ENCODE measurements around the gene WARS2.

The WARS2 gene

DNA sequence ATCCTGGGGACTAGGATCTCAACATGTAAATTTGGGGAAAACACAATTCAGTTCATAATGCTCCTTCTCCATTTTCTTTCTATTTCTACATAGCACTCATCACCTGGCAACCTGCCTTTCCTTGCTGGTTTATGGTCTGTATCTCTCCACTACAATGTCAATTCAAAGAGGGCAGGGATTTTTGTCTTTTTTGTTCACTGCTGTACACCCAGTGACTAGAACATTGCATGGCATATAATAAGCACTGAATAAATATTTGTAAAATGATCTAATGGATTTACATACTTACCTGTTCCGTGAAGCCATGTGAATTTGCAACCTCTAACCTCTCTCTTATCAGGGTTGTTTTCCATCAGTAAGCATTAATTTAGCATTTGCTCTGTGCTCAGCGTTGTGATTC is 124.9 kb downstream of the WARS2 start:
- no peak for DNase-seq (ENCODE audit: low read depth)

DNA sequence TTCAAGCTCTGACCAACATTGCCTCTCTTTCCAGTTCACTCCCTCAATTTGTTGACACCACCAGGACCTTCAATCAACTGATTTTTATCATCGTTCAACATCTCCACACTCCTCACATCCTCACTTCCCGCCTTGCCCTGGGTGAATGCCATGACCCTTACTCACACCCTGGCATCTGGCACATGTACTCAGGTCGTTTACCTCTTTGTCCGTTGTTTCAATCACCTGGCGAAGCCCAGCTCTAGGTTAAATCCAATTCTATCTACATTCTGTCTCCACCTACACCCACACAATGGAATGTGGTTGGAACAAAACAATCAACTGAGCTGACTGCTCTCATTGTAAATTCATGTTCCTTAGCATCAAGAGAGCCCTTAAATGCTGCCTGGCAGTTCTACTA is 128.1 kb downstream of the WARS2 start:
- no peak for DNase-seq (ENCODE audit: low read depth)

DNA sequence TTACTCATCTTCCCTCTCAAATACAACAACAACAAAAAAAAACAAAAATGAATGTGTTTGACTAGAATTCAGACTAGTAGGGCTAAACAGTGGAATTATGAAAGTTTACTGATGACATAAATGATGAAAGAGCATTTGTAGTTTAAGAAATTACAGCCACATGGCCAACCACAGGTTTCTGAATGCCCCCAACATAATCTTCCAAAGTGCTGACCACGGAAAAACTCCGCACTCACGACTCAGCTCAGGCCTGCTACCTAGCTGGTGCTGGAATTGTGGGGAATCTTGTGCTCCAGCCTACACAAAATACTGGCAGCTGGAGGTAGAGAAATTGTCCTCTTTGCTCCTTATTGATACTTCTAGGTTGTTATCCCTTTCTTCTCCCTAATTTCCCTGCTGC is 128.7 kb downstream of the WARS2 start:
- DNase-seq (ENCODE audit: low read depth) = no peak

DNA sequence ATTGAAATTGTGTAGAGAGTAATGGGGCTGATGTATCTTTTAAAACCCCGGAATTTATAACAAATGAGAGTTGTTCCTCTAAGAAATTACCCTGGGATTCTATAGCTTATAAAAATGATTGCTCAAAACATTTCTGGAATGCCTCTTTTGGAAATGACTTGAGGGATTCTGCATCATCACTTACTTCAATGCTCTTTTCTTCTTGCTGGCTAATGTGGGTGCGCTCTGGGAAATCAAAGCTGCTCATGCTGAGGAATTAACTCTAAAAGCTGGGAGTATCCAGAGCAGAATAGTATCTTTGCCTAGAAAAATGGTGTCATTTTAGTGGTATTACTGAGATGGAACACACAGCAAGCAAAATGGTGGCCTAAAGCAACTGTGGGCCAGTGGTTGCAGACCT is 129.3 kb downstream of the WARS2 start:
- no peak for DNase-seq (ENCODE audit: low read depth)

DNA sequence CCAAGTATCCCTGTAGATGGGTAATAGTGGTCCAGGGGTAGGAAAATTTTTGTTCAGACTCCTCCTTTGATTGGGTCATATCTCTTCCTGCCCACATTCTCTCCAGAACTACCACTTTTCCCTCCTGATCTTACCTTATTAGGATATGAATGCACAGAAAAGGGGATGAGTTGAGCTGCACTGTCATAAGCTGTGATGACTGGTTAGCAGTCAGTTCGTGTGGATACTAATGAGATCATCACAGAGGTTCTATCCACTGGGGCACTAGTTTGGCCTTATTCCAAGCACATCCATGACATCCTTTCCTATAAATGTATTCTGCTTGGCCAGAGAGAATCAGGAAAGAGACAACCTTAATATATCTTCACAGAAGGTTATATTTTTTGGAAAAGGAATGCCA is 130.3 kb downstream of the WARS2 start:
- no peak for DNase-seq (ENCODE audit: low read depth)

DNA sequence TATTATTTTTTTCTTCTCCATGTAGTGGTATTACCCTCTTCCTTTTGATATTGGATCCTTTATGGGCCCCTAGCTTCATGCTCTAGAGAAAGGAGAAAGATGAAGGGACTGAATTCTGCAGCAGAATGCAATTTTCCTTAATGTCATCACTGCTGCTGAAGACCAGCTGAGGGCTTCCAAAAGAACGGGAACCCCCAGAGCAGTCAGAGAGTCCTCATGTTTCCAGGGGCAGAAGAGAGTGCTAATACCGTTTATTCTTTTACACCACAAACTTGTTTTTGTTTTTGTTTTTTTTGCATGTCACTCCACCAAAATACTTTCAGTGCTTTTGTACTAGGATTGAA is 131.2 kb downstream of the WARS2 start:
- no peak for DNase-seq (ENCODE audit: low read depth)

DNA sequence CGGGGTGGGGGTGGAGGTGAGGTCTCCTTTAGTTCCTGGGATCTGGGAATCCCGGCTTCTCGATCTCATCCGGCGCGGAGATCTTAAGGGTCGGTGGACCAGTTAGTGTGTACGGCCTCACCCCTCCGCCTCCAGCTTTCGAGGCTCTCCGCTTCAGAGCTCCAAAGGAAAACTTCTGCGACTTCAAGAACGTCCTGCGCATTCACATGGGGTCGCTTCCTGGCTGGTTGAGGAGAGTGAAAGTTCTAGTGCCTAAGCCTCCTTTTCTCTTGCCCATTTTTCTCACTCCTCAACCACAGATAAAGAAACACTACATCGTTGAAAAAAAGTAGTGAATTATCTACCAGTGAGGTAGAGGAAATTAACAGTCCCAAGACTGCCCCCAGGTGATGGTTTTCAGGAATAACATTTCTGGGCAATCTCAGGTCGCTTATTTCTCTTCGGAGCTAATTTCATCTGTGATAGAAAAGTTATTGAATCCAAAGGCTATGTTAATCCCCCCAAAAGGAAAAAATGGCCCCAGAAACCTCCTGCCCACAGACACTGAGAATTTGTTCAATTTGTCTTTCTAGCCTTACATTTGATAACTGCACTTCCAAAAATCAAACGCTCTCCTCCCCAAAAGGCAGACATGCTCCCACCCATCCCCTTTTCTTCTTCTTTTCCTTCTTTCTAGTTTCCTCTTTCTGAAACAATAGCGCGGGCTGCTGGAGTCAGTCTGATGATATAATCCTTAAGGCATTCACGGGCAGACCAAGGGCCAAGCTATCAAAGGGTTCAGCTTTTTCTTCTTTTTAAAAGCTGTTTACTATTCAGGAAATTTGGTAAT is 131.8 kb downstream of the WARS2 start:
- DNase-seq (ENCODE audit: low read depth) = no peak

DNA sequence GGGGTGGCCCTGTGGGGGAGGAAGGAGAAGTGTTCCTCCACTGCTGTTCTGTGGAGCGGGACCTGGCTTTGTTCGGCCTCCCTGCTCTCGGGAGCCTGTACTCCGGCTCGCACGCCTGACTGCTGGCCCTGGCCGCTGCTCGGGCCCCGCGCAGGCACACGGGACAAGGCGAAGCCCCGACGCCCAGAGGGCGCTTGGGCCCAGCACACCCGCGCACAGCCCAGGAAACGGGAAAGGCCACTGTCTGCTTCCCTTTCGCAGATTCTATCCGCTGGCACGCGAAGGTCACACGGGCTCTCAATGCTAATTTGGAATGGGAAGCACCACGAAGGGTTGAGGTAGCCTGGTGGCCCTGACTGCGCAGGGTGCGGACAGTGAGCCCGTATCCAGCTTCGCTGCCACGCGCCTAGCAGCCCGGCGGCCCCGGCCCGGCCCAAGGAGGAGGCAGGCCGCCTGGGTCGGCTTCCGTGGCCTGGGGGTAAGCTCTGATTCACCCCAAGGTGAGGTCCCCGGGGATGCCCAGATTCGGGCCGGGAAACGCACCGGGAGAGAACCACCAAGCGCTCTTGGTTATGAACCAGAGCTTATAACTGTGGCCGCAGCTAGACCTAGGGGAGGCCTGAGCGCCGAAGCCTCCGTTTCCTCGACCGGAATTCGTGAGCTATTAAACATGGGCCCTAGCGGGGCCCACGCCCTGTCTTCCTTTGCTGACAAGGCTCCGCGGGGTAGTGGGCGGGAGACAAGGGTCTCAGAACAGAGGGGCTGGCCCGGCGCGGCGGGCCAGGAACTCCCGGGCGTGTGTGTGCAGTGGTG is 132.6 kb downstream of the WARS2 start:
- no peak for DNase-seq (ENCODE audit: low read depth)

DNA sequence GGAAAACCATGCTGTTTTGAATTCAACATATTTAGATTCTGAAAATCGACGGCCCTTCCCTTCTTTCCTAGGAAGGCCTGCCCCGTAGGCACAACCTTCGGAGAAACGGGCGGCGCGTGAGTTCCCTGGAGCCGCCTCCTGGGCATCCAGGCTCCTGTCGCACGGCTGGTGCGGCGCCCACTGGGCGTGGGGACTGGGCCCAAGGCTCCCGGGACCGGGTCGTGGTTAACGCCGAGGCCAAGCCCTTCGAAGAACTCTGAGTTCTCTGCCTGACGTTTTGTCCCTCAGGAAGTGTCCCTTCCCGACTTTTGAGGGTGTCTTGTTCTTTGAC is 133.1 kb downstream of the WARS2 start:
- no peak for DNase-seq (ENCODE audit: low read depth)

DNA sequence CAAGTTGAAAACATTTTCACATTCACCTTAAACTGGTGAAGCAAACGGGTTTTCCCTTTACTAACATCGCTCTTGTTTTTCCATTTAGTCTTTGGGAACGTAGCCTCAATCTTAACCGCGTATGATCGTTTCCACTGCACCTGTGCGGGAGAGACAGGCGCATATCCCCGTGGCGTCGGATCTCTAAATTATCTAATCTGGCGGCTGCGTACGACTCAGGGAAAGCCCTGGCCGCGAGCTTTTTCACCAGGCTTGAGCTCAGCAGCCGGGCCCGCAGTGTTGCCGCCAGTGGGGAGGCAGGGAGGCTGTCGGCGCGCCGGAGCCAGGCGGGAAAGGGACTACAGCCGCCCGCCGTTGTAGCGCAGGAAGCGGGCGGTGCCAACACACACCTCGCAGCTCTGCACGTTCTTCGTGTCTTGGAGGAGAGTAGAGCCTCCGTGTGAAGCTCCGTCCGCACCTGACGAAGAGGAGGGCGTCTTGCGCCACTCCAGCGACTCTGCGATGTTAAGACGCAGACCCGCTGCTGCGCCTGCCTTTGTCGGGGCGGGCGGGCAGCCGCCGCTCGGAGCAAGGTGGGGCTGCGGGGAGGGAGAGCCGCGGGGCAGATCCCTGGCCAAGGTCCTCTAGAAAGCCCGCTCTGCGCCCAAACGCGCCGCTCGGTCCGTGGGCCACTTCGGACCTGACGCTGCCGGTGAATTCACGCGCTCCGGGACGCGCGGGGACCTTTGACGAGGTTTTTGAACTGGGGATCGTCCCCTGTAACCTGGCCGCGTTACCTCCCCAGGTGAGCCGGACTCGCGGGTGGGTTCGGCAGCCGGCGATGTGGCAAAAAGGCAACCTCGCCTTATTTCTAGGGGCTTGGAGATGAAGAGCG is 133.8 kb downstream of the WARS2 start:
- no peak for DNase-seq (ENCODE audit: low read depth)

DNA sequence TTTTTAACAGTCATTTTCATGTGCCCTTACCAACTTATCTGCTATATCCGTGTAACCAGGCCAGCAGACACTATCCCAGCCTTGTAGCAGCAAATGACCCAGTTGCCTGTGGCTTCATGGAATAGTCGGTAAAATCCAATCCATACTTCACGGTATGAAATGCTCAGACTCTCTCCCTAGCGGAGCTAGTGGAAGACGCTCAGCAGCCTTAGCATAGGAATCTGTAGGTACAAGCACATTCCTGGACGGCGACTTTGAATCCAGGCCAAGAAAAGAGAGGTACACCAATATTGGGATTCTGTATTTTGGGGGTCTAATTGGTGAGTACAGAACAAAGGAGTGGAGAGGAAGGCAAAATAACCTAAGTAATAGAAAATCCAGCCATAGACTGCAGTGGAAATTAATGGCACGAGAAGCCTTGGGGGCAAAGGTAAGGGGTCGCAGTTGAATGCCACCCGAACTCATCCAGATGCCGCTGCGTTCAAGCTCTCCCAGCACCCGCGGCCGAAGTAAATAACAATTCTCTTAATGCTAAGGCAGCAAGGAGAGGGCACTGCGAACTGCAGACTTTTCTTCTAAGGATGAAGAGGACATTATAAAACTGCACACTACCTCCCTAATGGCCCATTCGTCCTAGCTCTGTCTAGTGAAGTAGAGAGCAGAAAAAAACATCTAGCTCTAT is 134.6 kb downstream of the WARS2 start:
- no peak for DNase-seq (ENCODE audit: low read depth)

DNA sequence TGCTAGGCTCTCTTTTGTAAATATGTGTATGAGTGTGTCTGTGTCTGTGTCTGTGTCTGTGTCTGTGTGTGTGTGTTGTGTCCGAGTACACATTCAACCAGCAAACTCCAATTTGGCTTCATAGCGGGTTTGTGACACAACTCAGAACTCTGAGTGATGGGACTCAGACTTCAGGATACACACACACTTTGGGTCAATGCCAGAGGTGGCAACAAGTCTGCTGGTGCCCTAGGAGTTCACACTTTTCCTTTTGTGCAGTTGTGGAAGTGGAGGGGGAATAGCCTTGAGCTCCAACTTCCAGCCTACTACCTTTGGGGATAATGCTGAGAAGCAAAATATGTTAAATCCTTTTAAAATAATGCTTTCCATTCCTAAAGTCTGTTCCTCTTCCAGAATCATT is 135.7 kb downstream of the WARS2 start:
- no peak for DNase-seq (ENCODE audit: low read depth)

DNA sequence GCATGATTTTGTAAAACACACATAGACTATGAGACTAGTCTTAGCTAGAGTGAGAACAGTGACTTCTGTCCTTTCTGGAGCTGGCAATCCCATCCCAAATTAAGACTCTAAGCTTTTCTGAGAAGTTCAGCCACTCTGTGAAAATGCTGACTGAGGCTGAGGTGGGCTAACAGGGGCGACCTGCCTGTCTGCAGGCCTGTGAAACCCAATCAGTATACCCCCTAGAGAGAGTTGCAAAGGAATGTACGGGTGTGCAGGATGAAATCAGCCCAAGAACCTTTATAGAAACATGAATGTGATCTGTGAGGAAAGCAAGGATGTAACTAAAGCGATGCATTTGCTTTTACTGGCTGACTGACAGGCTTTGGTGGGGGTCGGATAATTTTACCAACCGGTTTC is 136.3 kb downstream of the WARS2 start:
- no peak for DNase-seq (ENCODE audit: low read depth)

DNA sequence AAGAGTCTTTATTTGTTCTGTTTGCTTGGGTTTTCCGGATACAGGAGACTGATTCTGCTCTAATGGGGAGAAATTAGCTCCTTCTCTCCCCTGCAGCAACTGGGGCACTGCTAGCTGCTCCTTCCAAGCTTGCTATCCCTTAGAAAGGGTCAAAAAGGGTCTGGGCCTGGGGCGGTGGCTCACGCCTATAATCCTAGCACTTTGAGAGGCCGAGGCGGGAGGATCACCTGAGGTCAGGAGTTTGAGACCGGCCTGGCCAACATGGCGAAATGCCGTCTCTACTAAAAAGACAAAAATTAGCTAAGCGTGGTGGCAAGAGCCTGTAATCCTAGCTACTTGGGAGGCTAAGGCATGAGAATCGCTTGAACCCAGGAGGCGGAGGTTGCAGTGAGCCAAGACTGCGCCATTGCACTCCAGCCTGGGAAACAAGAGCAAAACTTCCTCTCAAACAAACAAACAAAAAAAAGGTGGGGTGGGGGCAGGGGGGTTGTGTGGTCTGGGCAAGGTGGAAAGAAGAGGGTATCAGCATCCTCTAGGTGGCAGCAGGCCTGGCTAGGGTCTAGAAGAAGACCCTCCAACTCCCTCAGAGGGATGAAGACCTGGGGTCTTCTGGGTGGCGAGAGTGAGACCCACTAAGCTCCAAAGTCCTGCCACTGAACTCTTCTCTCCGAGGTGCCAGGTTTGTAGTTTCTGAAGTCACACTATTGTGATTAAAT is 136.9 kb downstream of the WARS2 start:
- no peak for DNase-seq (ENCODE audit: low read depth)

DNA sequence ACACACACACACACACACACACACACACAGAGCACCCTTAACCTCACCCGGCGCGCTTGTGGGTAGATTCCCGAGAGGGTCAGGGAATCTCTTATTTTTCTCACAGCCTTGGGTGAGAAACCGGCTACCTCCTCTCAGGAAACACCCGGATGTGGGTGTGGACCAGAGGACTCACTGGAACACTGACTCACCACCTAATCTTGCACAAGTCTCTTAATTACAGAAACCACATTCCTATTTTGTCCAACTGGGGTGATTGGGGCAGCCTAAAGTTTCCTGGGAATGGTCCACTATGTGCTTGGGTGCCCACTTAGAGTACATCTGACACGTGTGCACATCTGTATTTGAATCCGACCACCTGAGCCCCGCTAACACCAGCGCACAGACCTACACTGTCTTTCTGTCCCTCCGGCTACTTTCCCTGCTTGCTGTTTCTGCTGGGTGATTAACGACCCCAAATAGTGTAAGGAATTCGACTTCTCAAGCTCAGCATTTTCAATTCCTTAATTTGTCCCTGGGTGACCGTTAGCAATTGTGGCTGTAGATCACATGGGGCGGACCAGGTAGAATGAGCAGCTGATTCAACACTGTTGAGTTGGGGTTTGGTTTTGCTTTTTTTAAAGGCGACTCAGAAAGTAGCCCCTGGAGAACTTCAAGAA is 138.3 kb downstream of the WARS2 start:
- no peak for DNase-seq (ENCODE audit: low read depth)

DNA sequence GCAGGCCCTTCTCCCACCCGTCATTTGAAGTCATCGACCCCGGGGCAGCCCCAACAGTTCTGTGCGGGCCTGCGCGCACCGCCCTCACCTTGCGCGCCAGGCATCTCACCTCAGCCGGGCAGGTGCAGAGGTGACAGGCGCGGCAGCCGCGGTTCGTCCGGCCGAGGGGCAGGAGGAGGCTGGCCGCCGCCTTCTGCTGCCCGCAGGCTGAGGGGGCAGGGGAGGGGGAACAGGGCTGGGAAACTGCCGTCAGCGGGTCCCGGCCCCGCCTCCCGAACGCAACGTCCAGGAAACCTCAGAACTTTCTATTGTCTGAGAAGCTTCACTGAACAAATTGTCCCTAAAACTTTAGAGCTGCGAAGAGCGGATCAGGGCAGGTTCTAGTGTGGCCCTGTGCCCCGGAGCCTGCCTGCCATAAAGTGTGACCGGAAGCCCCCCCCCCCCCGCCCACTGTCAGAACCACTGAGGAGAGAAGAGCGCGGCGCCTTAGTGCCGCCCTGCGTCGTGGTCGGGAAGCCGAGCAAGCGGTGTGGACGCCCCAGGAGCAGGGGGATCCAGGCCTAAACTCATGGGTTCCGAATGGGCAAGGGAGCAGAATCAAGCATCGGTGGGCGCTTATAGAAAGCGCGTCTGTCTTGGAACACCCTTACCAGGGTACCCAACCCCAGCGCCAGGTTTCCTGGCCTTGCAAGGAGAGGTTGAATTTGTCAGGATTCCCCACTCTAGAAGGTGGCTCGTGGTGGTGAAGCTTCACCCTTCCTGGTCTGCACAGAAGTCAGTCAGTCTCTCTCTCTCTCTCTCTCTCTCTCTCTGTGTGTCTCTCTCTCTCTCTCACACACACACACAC is 139.0 kb downstream of the WARS2 start:
- no peak for DNase-seq (ENCODE audit: low read depth)

DNA sequence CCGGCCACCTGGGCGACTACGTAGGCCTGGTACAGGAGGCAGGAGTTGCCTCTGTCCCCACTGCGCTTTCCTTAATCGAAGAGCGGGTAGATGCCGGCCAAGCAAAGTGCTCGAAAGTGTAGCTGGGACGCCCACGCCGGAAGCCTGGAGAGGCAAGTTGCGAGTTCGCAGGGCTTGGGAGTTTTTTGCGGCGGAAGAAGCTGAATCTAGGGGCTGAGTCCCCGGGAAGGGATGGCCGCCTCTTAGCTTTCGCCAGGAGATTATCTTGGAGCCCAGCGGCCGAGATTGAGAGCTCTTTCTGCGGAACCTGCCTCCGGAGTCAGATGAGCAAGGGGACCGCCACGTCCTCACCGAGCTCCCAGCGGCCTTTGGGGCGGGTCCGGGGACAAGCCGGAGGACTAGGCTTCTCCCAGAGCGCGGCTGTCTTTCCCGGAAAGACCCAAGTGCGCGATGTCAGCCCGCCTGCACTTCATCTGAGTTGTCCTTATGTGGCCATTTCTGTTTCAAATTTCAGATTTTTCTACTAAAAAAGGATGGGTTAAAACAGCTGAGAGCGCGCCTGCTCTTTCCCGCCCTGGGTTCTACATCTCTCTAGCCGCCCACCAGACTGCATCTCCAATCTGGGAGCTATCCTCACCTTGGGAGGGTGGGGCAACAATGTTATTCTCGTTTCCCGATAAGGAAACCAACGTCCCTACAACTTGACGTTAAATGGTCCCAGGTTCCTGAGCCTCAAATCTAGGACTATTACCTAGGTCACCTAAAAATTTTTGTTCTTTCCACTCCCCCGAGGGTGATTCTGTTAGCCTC is 139.9 kb downstream of the WARS2 start:
- no peak for DNase-seq (ENCODE audit: low read depth)

DNA sequence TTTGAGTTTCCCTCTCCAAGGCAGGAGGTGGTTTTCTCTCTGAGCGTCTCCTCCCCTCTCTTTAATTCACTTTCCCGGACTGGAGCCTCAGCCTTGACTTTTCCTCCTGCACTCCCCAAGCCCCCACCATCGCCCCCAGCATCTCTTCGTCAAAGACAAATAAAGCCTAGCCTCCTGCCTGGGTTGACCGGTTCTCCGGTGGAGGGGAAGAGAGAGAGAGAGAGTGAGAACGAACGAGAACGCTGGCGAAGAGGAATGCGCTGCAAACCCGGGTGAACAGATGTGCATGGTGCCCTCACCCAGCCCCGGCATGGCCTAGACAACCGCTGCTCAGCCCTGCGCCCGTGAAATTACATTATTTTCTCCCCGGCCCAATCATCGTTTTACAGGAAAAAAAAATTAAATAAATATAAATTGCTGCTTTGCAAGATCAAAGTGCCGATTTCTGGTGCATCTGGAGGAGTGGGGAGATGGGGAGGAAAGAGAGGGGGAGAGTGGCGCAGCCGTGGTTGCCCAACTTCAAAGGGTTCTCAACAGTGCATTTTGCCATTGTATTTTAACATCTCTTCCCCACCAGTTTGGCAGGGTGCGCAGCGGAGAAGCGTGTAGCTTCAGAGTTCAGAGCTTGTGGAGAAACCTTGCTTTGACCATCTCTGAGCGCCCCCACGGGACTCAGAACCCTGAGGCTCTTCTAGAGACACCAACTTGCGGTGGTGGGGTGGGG is 140.9 kb downstream of the WARS2 start:
- DNase-seq (ENCODE audit: low read depth) = no peak

DNA sequence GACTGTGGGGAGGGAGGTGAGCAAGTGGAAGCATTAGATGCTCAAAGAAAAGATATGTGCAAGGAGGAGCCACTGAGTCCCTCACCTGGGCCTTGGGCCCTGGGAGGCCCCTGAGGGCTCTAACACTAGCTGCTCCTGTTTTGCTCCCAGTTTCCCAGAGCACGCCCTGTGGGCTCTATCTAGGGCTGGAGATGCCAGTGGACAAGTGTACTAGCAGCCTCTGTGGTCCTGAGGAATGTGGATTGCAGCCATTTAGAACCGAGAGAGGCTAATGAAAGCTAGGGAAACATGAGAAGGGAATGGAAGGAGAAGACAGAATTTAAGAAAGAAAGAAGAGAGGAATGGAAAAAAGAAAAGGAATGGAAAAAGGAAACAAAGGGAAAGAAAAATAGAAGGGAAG is 142.3 kb downstream of the WARS2 start:
- DNase-seq (ENCODE audit: low read depth) = no peak

All from activated T-helper 9 cell treated with anti-CD3 and anti-CD28 coated beads, Interleukin-2, amount 50 U/mL, for 16 hours (primary cell).